ENCODE data around the gene NXPE3.

- TF ChIP-seq POLR2A (IDR thresholded peaks at IDR 0.05) (no peak), CTCF (IDR thresholded peaks at IDR 0.05) (no peak)
These were observed 72.2 kb downstream of the NXPE3 start for GRCh38 chr3:101851072-101851770.

All from testis (tissue), 2 donors.